IPS-15b (cell line): ENCODE data around the gene MISP.

Experiments used
- H3K27me3 ChIP-seq: one replicate; pipeline ENCODE4 v1.6.1; 2013; ENCODE audit warnings: low read length; ENCODE audit not compliant: control insufficient read depth, insufficient read depth
- H3K36me3 ChIP-seq: one replicate; pipeline ENCODE4 v1.6.1; 2013; ENCODE audit warnings: low read length; ENCODE audit not compliant: control insufficient read depth, insufficient read depth
- H3K4me1 ChIP-seq: one replicate; pipeline ENCODE4 v1.6.1; 2013; ENCODE audit warnings: mild to moderate bottlenecking, low read length; ENCODE audit not compliant: control insufficient read depth, insufficient read depth
- H3K4me3 ChIP-seq: one replicate; pipeline ENCODE4 v1.5.1; 2013; ENCODE audit warnings: low read depth, low read length
- H3K9ac ChIP-seq: one replicate; pipeline ENCODE4 v1.6.1; 2013; ENCODE audit warnings: low read depth, mild to moderate bottlenecking, low read length
- H3K9me3 ChIP-seq: one replicate; pipeline ENCODE4 v1.6.1; 2013; ENCODE audit warnings: mild to moderate bottlenecking, low read length; ENCODE audit not compliant: control insufficient read depth, insufficient read depth

Gene MISP

DNA sequence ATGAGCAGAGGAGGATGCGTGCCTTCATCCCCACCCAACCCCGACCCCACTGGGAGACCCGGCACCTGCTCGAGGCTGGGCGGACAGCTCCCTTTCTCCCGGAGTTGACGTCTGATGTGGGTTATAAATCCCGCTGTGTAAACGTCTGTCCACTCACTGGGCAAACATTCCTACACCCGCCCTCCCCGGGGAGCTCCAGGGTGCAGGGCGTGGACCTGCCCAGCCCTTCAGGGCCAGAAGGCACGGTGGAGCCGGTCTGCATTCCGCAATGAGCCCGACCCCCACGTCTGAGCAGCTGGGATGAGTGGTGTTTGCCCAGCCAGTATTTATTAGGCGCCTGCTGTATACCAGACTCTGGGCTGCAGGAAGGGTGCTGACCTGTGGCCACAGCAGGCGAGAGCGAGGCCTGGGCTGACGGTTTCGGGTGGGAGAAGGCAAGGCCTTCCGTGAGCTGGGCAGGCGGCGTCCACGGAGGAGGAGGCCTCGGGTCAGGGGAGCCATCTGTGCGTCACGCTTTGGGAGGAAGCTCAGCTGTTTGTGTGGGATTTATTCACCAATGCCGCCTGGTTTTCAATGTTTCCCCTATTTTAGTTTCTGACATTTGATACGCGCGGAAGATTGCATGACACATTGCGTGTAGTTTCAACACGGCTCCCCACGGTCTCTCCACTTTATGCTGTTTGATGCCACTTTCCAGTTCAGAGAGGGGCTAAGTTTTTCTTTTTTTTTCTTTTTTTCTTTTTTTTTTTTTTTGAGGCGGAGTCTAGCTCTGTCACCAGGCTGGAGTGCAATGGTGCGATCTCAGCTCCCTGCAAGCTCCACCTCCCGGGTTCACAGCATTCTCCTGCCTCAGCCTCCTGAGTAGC is 2.0 kb downstream of the MISP start:
- H3K4me3 ChIP-seq, result no peak overlapping the region
- H3K9me3 ChIP-seq, result no peaks in the 10 kb centered on the region
- no peaks in the 10 kb centered on the region for H3K36me3 ChIP-seq
- no peak overlapping the region for H3K9ac ChIP-seq
- no peaks in the 10 kb centered on the region for H3K27me3 ChIP-seq
- H3K4me1 ChIP-seq, result no peaks in the 10 kb centered on the region

- H3K9ac ChIP-seq, result no peak overlapping the region
- no peaks in the 10 kb centered on the region for H3K27me3 ChIP-seq
- H3K4me1 ChIP-seq, result no peaks in the 10 kb centered on the region
- no peaks in the 10 kb centered on the region for H3K9me3 ChIP-seq
- no peak overlapping the region for H3K4me3 ChIP-seq
- no peaks in the 10 kb centered on the region for H3K36me3 ChIP-seq
These were observed 3.6 kb downstream of the MISP start for GRCh38 chr19:754530-754929.

DNA sequence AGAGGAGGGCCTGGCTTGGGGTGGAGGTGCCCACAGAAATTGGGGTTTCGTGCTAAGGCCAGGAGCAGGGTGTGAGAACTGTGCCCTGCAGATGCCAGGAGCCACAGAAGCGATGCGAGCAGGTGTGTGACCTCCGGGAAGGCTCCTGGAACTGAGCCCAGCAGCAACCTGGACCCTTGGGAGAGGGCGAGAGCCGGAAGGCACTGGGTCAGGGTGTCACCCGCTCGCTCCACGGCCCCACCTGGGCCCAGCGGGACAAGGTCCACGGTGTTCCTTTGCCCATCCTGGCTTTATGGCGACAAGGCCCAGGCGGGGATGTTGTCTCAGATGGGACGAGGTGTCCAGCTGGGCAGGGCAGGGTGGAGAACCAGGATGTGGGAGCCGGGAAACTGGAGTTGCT is 4.2 kb downstream of the MISP start:
- H3K9me3 ChIP-seq, result no peaks in the 10 kb centered on the region
- no peak overlapping the region for H3K4me3 ChIP-seq
- H3K9ac ChIP-seq, result no peak overlapping the region
- no peaks in the 10 kb centered on the region for H3K4me1 ChIP-seq
- H3K36me3 ChIP-seq, result no peaks in the 10 kb centered on the region
- H3K27me3 ChIP-seq, result no peaks in the 10 kb centered on the region

DNA sequence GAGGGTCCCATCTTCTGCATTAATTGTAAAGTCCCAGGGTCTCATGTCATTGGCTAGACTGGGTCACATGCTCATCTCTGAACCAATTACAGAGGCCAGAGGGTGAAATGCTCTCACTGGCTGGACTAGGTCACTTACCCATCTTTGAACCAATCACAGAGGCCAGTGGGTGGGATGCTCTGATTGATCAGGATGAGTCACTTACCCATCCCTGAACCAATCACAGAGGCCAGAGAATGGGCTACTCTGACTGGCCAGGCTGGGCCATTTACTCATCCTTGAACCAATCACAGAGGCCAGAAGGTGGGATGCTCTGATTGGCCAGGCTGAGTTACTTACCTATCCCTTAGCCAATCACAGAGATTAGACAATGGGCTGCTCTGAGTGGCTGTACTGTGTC is 5.3 kb downstream of the MISP start:
- no peaks in the 10 kb centered on the region for H3K9me3 ChIP-seq
- H3K27me3 ChIP-seq, result no peaks in the 10 kb centered on the region
- H3K4me3 ChIP-seq, result no peak overlapping the region
- H3K36me3 ChIP-seq, result no peaks in the 10 kb centered on the region
- H3K4me1 ChIP-seq, result no peaks in the 10 kb centered on the region
- no peak overlapping the region for H3K9ac ChIP-seq

GRCh38 chr19:756821-757688 is 6.1 kb downstream of the MISP start:
- Histone ChIP-seq H3K27me3 (no peaks in the 10 kb centered on the region), H3K9me3 (no peaks in the 10 kb centered on the region), H3K9ac (no peak overlapping the region), H3K4me1 (no peaks in the 10 kb centered on the region), H3K36me3 (no peaks in the 10 kb centered on the region), H3K4me3 (no peak overlapping the region)

DNA sequence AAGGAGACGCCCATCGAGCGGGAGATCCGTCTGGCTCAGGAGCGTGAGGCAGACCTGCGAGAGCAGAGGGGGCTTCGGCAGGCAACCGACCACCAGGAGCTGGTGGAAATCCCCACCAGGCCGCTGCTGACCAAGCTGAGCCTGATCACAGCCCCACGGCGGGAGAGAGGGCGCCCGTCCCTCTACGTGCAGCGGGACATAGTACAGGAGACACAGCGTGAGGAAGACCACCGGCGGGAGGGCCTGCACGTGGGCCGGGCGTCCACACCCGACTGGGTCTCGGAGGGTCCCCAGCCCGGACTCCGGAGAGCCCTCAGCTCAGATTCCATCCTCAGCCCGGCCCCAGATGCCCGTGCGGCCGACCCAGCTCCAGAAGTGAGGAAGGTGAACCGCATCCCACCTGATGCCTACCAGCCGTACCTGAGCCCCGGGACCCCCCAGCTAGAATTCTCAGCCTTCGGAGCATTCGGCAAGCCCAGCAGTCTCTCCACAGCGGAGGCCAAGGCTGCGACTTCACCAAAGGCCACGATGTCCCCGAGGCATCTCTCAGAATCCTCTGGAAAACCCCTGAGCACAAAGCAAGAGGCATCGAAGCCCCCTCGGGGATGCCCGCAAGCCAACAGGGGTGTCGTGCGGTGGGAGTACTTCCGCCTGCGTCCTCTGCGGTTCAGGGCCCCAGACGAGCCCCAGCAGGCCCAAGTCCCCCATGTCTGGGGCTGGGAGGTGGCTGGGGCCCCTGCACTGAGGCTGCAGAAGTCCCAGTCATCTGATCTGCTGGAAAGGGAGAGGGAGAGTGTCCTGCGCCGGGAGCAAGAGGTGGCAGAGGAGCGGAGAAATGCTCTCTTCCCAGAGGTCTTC is 7.1 kb downstream of the MISP start:
- no peak overlapping the region for H3K4me3 ChIP-seq
- no peaks in the 10 kb centered on the region for H3K36me3 ChIP-seq
- H3K27me3 ChIP-seq, result no peaks in the 10 kb centered on the region
- H3K9me3 ChIP-seq, result no peaks in the 10 kb centered on the region
- no peak overlapping the region for H3K9ac ChIP-seq
- no peaks in the 10 kb centered on the region for H3K4me1 ChIP-seq

DNA sequence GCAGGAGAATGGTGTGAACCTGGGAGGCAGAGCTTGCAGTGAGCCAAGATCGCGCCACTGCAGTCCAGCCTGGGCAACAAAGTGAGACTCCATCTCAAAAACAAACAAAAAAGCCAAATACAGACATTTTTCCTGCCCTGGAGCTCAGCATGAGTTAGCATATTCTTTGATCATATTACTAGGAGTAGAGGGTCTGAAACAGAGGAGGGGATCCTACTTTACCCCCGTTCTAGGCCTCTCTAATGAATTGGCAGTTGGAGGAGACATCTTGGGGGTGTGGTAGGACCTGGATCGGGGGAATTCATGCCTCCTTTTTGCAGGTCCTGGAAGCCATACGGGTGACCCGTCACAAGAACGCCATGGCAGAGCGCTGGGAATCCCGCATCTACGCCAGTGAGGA is 12.3 kb downstream of the MISP start:
- Histone ChIP-seq H3K9me3 (no peaks in the 10 kb centered on the region), H3K4me3 (no peak overlapping the region), H3K9ac (no peak overlapping the region), H3K4me1 (no peaks in the 10 kb centered on the region), H3K27me3 (no peaks in the 10 kb centered on the region), H3K36me3 (no peaks in the 10 kb centered on the region)

- Histone ChIP-seq H3K4me1 (no peaks in the 10 kb centered on the region), H3K9ac (no peak overlapping the region), H3K27me3 (no peaks in the 10 kb centered on the region), H3K36me3 (no peaks in the 10 kb centered on the region), H3K4me3 (no peak overlapping the region), H3K9me3 (no peaks in the 10 kb centered on the region)
These were observed 13.0 kb downstream of the MISP start for GRCh38 chr19:763869-764268.

- Histone ChIP-seq H3K9ac (no peak overlapping the region), H3K4me3 (no peak overlapping the region), H3K9me3 (no peaks in the 10 kb centered on the region), H3K36me3 (no peaks in the 10 kb centered on the region), H3K4me1 (no peaks in the 10 kb centered on the region), H3K27me3 (no peaks in the 10 kb centered on the region)
These were observed 13.4 kb downstream of the MISP start for GRCh38 chr19:764301-764700.

- H3K27me3 ChIP-seq, result no peaks in the 10 kb centered on the region
- H3K4me1 ChIP-seq, result no peaks in the 10 kb centered on the region
- H3K36me3 ChIP-seq, result no peaks in the 10 kb centered on the region
- no peak overlapping the region for H3K9ac ChIP-seq
- H3K4me3 ChIP-seq, result no peak overlapping the region
- H3K9me3 ChIP-seq, result no peaks in the 10 kb centered on the region
These were observed 14.3 kb downstream of the MISP start for GRCh38 chr19:765179-765738.

- no peak overlapping the region for H3K9ac ChIP-seq
- no peaks in the 10 kb centered on the region for H3K9me3 ChIP-seq
- H3K36me3 ChIP-seq, result no peaks in the 10 kb centered on the region
- H3K4me3 ChIP-seq, result no peak overlapping the region
- no peaks in the 10 kb centered on the region for H3K27me3 ChIP-seq
- H3K4me1 ChIP-seq, result no peaks in the 10 kb centered on the region
These were observed 17.5 kb downstream of the MISP start for GRCh38 chr19:768424-768823.
